ENCODE results near the gene BRD4. TPM values are rescaled to one million over a fixed set of nuclear protein-coding genes. Genes with fewer than 3 reads are reported as not detected.
A peak's percentile ranks its signal among the peaks of the same experiment; 100 is the strongest.

Gene BRD4
- total RNA-seq = 100 to 1,000 TPM; 123 to 125 TPM

DNA sequence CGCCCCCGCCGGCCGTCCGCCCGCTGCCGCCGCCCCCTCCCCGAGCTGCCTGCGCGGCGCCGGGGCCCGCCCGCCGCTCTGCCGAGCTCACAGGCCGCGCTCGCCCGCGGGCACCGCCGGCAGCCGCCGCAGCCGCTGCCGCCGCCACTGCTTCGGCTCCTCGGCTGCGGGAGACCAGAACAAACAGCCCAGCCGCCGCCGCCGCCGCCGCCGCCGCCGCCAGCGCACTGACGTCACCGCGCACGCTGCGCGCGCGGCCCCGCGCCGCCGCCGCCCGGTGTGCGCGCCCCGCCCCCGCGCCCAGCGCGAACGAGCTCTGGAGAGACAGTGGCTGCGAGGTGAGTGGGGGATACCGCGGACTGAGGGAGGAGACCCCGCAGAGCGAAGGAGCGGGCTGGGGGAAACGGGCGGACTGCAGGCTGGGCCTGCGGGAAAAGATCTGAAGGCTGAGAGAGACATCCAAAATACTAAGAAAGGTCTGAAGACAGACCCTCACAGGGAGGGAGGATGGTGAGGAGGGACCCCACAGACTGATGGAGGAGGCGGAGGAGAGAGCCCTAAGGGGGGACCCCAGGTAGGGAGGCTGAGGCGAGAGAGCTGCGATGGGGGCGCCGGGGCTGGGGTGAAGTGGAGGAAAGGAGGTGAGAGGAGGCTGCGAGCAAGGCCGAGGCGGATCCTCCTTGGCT, at the start of gene BRD4:
Gene BRD4, minus strand, starts transcription at position 229 of the 686 bp plus-strand sequence. CDS start 59,440 bp downstream, outside the sequence.
- ATAC-seq (peak; percentile 71), DNase-seq (peak; percentile 78)
- Mint-ChIP-seq H3K9me3 (ENCODE audit: low read depth) (no peaks in the 10 kb centered on the region), H3K27ac (peak within 1 kb of the TSS; percentile 94), H3K4me3 (peak within 1 kb of the TSS; percentile 94), H3K36me3 (peaks cover 18% of the 10 kb centered on the region), H3K27me3 (no peaks in the 10 kb centered on the region), H3K4me1 (peaks cover 36% of the 10 kb centered on the region)
- CTCF ChIA-PET = interaction anchor here (0.8 to 1.3 kb wide), 2 partner anchors 47 to 87 kb away, joined by 3 to 8 read pairs; partner anchors contain the start of genes AKAP8 and AKAP8L

DNA sequence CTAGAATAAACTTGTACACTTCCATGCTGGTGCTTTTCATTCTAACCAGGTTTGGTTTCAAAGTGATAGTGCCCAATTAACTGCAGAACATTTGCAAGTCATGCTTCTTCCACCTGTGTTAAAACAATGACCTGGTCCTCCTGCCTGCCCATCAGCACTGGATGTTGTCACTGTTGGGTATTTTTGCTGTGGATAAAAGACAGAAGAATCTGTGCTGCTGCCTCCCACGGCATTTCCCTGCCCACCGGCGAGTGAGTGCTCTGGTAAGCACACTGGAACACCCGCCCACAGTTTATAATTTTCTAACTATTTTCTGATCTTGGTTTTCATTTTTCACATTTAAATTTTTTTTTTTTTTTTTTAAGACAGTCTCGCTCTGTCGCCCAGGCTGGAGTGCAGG, 49.5 kb upstream of the BRD4 start:
- no peak for ATAC-seq
- H3K27ac Mint-ChIP-seq = peak overlapping the region; percentile 13
- no peak for DNase-seq

DNA sequence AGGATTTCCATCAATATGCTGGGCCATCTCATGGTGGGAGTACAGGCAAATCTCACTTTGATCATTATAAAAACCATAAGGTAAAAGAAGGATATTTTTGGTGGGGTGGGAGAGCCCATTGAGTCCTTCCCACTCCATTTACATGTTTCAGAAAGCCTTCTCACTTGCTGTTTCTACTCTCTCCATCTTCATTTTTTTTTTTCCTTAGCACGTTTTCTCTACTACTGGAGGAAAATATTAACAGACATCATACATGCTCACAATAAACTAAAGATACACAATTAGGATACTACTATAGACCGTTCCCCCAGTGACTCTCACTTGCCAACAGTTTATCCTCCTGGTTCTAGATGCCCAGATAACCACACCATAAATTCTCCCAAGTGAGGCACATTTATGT, 49.1 kb upstream of the BRD4 start:
- Mint-ChIP-seq H3K27ac (peak overlapping the region; percentile 13), H3K4me3 (no peak overlapping the region), H3K36me3 (peaks cover 12% of the 10 kb centered on the region), H3K9me3 (ENCODE audit: low read depth) (no peaks in the 10 kb centered on the region), H3K27me3 (no peaks in the 10 kb centered on the region), H3K4me1 (peaks cover 35% of the 10 kb centered on the region)
- CTCF ChIA-PET = no interaction called here
- DNase-seq = no peak
- no peak for ATAC-seq

More for the DNA sequence above, 49.5 kb upstream of the BRD4 start:
- H3K36me3 Mint-ChIP-seq = peaks cover 11% of the 10 kb centered on the region
- H3K4me3 Mint-ChIP-seq = no peak overlapping the region
- CTCF ChIA-PET = no interaction called here
- H3K27me3 Mint-ChIP-seq = no peaks in the 10 kb centered on the region
- H3K4me1 Mint-ChIP-seq = peaks cover 31% of the 10 kb centered on the region
- no peaks in the 10 kb centered on the region for H3K9me3 Mint-ChIP-seq (ENCODE audit: low read depth)

DNA sequence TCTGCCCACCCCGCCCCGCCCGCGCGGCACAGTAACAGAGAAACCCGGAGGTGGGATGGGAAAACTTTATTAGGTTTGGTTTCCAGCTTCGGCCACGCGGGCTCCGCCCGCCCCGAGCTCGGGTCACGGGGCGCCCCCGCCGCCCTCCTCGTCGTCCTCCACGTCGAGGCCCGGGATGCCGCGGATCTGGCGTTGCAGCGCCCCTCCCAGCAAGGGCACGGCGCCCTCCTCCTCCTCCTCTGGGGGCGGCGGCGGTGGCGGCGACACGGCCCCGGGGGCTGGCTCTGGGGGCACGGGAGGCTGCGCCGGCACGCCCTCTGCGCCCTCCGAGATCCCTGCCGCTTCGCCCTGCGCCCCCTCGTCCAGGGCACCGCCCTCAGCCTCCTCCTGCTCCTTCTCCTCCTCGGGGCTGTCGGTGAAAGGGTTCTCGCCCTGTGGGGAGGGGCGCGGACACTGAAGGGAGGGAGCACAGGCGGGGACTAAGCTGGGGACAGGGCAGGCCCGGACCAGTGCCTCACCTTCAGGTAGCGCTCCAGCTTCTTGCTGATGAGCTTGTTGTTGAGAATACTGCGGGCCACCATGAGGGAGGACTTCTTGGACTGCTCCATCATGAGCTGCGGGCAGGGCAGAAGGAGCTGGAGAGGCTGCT, 47.8 kb upstream of the BRD4 start:
- ATAC-seq (peak; percentile 46), DNase-seq (no peak)
- peak overlapping the region; percentile 100 for H3K27ac Mint-ChIP-seq
- H3K27me3 Mint-ChIP-seq = no peaks in the 10 kb centered on the region
- H3K4me1 Mint-ChIP-seq = peaks cover 39% of the 10 kb centered on the region
- peaks cover 11% of the 10 kb centered on the region for H3K36me3 Mint-ChIP-seq
- no peaks in the 10 kb centered on the region for H3K9me3 Mint-ChIP-seq (ENCODE audit: low read depth)
- H3K4me3 Mint-ChIP-seq = peak overlapping the region; percentile 84
- CTCF ChIA-PET = interaction anchor here (1.2 to 3.6 kb wide), 12 partner anchors 12 to 203 kb away, joined by 3 to 29 read pairs (median 4); partner anchors contain the start of genes AKAP8L and RASAL3

DNA sequence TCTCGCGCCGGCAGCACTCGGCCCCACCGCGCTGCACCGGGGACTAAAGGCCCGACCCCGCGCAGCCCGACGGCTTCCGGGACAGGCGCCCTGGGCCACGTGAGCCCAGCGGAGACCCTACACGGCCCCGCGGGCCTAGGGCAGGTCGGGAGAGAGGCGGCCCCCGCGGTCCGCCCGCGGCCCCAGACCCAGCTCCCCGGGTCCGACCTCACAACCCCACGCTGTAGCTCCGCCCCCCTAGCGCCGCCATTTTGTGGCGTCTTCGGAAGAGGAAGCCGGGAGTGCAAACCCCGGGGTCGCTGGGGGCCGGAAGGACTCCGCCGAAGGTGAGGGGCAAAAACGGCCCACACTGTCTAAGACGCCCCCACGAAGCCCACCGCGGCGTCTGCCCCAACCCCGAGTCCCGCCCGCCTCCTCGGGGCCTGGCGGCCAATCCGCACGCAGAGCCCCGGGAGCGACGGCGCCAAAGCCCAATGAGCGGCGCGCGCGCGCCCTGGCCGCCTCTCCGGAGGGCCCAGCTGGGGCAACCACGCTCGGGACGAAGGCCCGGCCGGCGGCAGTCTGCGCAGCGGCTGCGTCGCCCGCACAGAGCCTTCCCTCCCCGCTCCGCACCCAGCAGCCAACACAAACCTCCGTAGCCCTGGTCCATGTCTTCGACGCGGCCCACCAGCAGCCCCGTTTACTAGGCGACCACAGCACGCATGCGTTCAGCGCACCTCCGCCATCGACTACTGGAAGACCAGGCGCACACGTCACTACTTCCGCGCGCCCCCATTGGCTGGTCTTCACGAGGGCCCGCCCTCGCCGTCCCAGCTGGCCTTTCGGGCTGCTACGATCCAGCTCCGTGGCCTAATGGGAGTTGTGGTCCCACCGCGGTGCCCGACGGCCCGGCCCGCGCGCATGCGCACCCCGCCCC, 47.0 kb upstream of the BRD4 start, which contains the start of gene AKAP8:
Gene AKAP8, minus strand, starts transcription at position 705 of the 916 bp plus-strand sequence. Its CDS starts 56 bp downstream, at position 649.
- peak; percentile 98 for DNase-seq
- Mint-ChIP-seq H3K4me3 (peak within 1 kb of the TSS; percentile 84), H3K9me3 (ENCODE audit: low read depth) (no peaks in the 10 kb centered on the region), H3K36me3 (peaks cover 11% of the 10 kb centered on the region), H3K27me3 (no peaks in the 10 kb centered on the region), H3K4me1 (peaks cover 41% of the 10 kb centered on the region), H3K27ac (peak within 1 kb of the TSS; percentile 100)
- ATAC-seq = peak; percentile 88
- CTCF ChIA-PET = interaction anchor here (0.5 to 3.6 kb wide), 15 partner anchors 13 to 202 kb away, joined by 3 to 29 read pairs (median 4); partner anchors contain the start of genes AKAP8L, BRD4 and RASAL3

DNA sequence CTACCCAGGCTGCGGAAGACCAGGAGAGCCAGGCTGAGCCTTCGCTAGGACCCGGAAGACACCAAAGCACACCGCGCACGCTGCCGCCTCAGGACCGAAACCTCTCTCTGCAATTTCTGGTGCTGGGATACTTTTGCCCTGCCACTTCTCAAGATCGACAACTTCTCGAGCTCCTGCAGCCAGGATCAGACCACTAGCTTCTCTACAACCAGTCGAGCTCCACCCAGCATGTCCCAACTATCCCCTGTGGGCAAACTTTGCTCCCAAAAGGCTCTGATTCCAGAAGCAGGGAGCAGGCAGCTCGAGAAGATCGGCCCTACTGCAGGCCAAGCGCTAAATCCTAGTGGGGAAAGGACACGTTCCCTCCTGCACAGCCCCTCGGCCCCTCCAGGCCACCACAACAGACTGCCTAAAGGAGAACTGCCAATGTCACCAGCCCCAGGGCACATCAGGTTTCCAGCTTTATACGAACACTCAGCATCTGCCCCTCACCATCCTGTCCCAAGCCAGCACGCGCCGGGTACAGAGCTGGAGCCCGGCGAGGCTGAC, 46.3 kb upstream of the BRD4 start:
- no peaks in the 10 kb centered on the region for H3K9me3 Mint-ChIP-seq (ENCODE audit: low read depth)
- H3K27ac Mint-ChIP-seq = peak overlapping the region; percentile 98
- peak; percentile 70 for DNase-seq
- no peaks in the 10 kb centered on the region for H3K27me3 Mint-ChIP-seq
- CTCF ChIA-PET = interaction anchor here (1.0 to 3.6 kb wide), 14 partner anchors 16 to 201 kb away, joined by 3 to 29 read pairs (median 4); partner anchors contain the start of genes AKAP8L and BRD4
- H3K36me3 Mint-ChIP-seq = peaks cover 11% of the 10 kb centered on the region
- H3K4me1 Mint-ChIP-seq = peaks cover 41% of the 10 kb centered on the region
- ATAC-seq = no peak
- H3K4me3 Mint-ChIP-seq = peak overlapping the region; percentile 84

DNA sequence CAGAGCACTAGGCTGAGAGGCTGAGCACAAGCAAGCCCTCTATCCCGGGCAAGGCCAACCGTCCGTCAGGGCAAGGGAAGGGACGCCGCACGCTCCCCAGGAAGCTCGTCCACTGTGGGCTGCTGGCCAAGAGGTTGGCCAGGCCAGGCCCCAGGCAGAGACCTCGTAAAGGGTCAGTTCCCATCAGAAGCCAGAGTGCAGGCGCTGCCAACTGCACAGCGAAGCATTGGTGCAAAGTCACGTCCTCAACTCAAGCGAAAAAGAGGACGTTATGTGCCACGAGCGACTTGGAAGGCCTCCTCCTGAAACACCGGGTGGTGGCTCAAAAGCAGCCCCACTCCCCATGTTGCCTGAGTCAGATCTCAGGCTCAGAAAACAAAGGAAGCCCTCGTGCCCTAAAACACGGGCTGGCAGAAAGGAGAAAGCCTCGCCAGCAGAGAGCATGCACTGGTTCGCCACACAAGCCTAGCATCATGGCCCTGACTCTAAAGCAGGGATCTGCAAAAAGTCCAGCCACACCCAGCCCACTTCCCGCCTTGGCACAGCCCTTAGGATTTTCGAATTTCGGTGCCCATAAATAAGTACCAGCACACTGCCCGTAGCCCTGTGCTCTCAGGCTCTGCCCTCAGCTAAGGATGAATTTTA, 42.6 kb upstream of the BRD4 start:
- no peaks in the 10 kb centered on the region for H3K9me3 Mint-ChIP-seq (ENCODE audit: low read depth)
- H3K4me1 Mint-ChIP-seq = peaks cover 27% of the 10 kb centered on the region
- H3K27ac Mint-ChIP-seq = peak overlapping the region; percentile 19
- DNase-seq = no peak
- H3K4me3 Mint-ChIP-seq = no peak overlapping the region
- peaks cover 18% of the 10 kb centered on the region for H3K36me3 Mint-ChIP-seq
- CTCF ChIA-PET = interaction anchor here (1.1 kb wide), 1 partner anchor 182 kb away, joined by 4 read pairs; no protein-coding TSS in a partner anchor
- no peak for ATAC-seq
- no peaks in the 10 kb centered on the region for H3K27me3 Mint-ChIP-seq

DNA sequence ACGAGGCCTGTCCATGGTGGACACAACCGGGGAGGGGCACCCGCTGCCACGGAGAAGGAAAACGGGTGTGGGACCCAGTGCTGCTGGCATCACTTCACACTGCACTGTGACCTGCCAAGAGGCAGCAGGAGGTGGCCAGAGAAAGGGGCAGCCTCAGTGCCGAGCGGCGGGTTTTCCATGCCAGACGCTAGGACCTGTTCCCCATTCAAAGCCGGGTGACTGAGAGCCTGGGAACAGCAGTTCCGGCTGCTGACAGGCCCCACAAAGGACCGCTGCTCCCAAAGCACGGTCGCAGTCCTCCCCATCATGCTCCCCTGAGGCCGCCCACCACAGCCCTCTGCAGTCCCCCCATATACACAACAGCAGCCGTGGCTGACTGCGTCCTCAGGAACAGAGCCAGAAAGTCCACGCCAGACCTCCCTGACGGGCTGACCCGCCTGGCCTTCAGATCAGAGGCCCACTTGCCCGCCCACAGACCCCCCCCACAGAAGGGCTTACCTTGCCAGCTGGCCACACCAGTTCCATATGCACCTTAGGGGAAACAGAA, 41.8 kb upstream of the BRD4 start:
- Mint-ChIP-seq H3K27me3 (no peaks in the 10 kb centered on the region), H3K4me3 (no peak overlapping the region), H3K27ac (no peak overlapping the region), H3K4me1 (peaks cover 27% of the 10 kb centered on the region), H3K9me3 (ENCODE audit: low read depth) (no peaks in the 10 kb centered on the region), H3K36me3 (peaks cover 17% of the 10 kb centered on the region)
- CTCF ChIA-PET = no interaction called here
- ATAC-seq (no peak), DNase-seq (no peak)

DNA sequence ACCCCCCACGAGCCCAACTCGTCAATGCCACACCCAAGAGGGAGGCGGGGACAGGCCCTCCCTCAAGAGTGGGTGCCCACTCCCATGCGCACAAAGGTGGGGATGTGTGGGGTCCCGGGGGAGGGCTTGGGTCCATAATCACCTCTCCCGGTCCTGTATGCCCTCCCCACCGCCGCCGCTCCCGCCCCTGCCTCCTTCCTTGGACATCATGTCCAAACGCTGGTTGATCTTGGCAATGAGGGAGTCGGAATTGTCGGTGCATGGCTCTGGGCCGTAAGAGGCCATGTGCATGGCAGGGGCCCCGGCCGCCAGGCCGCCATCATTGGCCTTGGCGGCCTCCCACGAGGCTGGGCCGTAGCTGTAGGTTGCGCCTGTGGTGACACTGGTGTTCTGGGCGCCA, 41.3 kb upstream of the BRD4 start:
- CTCF ChIA-PET = no interaction called here
- DNase-seq (no peak), ATAC-seq (no peak)
- H3K9me3 Mint-ChIP-seq (ENCODE audit: low read depth) = no peaks in the 10 kb centered on the region
- H3K27me3 Mint-ChIP-seq = no peaks in the 10 kb centered on the region
- no peak overlapping the region for H3K27ac Mint-ChIP-seq
- H3K36me3 Mint-ChIP-seq = peaks cover 17% of the 10 kb centered on the region
- H3K4me3 Mint-ChIP-seq = no peak overlapping the region
- H3K4me1 Mint-ChIP-seq = peaks cover 27% of the 10 kb centered on the region

DNA sequence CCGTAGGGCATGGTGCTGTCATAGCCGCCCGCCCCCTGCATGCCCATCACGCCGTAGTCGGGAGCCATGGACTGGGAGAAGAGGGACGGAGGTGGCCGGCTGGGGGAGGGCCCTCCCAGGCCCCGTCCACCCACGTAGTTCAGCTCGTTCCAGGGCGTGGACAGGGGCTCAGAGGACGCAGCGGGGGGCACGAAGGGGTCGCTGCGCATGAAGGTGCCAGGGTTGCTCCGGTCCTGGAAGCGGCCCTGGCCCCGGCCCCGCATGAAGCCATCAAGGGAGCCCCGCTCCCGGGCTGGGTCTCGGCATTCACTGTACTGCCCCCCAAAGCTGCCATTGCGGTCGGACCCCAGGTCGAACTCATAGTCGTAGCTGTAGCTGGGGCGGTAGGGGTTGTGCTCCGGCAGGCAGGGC, 40.6 kb upstream of the BRD4 start:
- CTCF ChIA-PET = no interaction called here
- no peak overlapping the region for H3K4me3 Mint-ChIP-seq

DNA sequence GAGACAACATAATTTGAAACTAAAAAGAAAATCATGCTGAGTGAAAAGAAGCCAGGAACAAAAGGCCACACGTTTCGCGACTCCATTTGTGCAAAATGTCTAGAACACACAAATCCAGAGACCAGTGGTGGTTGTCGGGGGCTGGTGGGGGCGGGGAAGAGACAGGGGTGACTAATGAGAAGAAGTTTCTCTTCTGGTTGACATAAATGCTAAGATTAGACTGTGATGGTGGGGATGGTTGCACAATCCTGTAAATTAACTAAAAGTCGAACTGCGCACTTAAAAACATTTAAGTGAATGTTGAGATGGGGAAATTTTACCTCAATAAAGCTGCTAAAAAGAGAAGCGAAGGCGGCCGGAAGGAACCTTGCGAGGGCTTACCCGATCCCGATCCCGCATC, 40.1 kb upstream of the BRD4 start:
- Mint-ChIP-seq H3K27me3 (no peaks in the 10 kb centered on the region), H3K9me3 (ENCODE audit: low read depth) (no peaks in the 10 kb centered on the region), H3K36me3 (peaks cover 21% of the 10 kb centered on the region), H3K4me1 (peaks cover 18% of the 10 kb centered on the region), H3K4me3 (no peak overlapping the region), H3K27ac (no peak overlapping the region)
- ATAC-seq (no peak), DNase-seq (no peak)
- CTCF ChIA-PET = no interaction called here

More for the DNA sequence above, 40.6 kb upstream of the BRD4 start:
- H3K4me1 Mint-ChIP-seq = peaks cover 22% of the 10 kb centered on the region
- DNase-seq (no peak), ATAC-seq (no peak)
- peaks cover 17% of the 10 kb centered on the region for H3K36me3 Mint-ChIP-seq
- H3K9me3 Mint-ChIP-seq (ENCODE audit: low read depth) = no peaks in the 10 kb centered on the region
- no peaks in the 10 kb centered on the region for H3K27me3 Mint-ChIP-seq
- H3K27ac Mint-ChIP-seq = no peak overlapping the region

DNA sequence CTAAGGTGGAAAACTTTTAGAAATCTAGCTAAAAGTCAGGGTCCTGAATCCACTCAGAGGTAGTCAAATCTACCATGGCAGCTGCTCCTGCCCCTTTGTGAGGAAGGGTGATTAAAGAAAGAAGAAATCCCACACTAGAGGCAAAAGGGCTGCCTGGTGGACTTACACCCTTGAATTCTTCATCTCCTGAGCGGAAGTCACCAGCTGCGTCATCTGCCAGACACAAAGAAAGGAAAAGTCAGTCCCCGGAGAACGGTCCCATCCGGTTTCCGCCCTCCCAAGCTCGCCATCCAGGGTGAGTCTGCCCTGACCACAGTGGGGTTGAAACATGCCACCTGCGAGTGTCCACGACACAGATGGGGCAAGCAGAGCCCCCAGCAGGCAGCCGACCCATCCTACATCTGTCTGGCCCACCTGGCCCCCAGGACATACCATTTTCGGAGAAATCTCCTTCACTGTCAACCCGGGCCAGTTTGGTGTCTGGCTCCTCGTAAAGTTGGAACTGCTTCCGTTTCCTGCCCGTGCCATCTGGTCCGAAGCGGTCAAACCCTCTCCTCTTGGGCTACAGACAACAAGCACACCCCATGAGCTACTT, 39.5 kb upstream of the BRD4 start:
- Mint-ChIP-seq H3K4me3 (no peak overlapping the region), H3K27ac (no peak overlapping the region), H3K9me3 (ENCODE audit: low read depth) (no peaks in the 10 kb centered on the region), H3K4me1 (peaks cover 12% of the 10 kb centered on the region), H3K36me3 (peaks cover 22% of the 10 kb centered on the region), H3K27me3 (no peaks in the 10 kb centered on the region)
- DNase-seq = no peak
- no peak for ATAC-seq
- CTCF ChIA-PET = no interaction called here

Data from activated CD8-positive, alpha-beta memory T cell treated with anti-CD3 and anti-CD28 coated beads, Interleukin-2, amount 10 ng/mL, durations not matched to agents 7 days and 5 days (primary cell).